Stimulated activated CD4-positive, alpha-beta T cell treated with anti-CD3 and anti-CD28 coated beads, TNF-alpha, amount 100 ng/mL, for 1 hour (primary cell): ENCODE results near the gene HOXB3.

Source experiments
- DNase-seq, 3 donors: peaks; one replicate each; pipeline ENCODE4 v3.0.0-alpha.2; 2020; ENCODE audit warnings: low read depth in 3 of 3, low spot score in 1 of 3

Gene HOXB3

DNA sequence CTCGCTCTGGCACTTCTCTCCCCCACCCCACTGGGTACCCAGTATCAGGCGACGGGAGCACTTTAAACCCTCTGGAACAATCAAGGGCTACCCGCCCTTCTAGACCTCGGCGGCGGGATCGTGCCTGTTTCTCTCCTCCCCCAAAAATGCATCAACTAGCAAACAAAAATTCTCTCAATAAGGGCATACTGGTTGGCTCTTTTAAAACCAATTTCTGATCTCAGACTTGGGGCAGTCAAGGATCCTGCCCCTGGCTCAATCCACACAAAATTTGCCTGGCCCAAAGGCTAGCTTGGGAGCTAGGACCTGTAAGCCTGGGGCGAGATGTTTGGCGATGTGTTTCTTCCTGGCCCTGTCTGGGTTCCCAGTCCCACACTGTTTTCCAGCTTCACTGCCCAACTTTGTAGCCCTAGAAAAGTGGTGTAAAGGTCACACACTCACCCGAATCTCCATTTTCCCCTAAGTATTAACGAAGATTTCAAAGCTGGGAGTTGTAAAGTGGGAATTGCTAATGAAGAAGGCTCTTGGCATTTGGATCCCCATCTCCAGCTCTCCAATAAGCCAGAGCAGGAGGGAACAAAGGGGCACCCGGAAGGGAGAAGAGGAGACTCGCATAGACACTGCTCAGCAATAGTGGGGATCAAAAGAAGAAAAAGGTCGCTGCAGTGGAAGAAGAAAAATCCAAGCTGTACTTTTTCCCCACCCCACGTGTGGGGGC is 30.8 kb downstream of the HOXB3 start:
- no peak for DNase-seq

DNA sequence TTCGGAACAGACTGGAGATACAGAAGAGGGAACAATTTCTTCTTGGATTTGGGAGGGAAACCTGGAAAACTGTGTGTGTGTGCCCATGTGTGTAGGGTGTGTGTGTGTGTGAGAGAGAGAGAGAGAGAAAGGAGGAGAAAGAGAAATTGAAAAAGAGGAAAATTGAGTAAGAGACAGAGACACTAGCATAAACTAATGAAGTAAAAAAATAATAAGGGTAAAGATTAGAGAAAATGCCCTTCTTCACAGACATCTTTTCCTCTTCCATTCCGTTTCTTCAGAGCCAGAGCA is 31.3 kb downstream of the HOXB3 start:
- DNase-seq = no peak

DNA sequence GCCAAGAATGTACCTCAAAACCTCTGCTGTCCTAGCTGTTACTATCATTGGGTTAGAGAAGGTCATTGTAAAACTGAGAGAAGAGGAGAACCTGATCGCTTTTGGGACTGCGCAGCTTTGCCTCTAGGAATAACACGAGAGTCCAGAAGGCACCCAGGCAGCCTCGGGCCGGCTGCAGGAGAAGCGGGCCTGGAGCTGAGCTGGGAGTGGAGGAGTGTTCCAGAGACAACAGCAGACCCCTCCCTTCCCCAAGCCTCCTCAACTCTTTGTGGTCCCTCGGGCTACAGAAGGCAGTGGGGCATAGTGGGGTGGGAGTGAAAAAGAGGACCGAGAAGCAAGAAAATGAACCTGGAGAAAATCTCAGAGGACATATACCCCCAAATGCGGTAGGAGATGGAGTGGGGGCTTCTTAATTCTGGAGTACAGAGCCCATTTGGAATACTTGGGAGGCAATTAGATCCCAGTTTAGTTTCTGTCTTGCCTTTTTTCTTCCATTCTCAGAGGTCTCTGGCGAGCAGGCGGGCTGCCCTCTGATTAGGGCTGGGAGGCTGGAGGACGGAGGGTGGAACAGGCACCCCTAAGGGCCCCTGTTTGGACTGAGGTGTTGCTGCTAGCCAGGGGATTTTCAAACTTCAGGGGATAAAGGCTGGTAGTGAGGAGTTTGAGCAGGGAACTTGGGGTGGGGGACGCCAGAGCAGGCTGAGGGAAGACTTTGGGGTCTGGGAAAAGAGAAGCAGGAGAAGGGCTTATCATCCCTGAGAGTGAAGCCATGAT is 31.8 kb downstream of the HOXB3 start:
- DNase-seq = no peak

DNA sequence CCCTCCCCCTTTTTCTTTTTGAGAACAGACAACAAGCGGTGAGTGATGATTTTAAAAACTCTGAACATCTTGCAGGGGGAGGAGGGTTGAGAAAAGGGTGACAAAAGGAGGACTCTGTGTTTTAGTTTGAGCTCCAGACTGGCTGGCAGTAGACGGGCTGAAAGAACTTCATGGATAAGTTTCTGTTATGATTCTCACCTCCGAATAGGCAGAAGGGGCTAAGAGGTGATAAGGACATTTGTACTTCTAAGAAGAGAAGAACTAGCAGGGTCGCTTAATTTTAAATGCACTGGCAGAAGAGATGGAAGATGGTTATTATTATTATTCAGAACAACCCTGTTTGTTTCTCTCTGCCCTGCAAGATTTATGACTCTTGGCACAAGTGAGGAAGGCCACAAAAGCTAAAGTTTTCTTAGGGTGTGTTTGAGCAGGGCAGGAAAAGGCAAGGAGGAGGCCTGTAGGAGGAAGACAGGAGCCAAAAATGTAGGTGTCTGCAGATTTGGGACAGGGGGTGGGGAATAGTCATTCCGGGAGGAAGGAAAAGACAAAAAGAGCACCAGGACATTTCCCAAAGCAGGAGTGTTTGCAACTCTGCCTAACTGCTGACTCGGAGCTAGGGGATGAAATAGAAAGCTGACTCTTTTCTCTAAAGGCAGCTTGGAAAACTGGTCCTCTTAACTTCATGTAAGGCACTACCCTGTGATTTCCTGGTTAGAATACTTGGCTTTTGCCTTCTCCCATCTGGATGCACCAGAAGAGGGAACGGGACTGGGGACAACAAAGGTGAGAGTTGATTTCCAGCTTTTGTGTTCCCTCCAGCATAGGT is 33.3 kb downstream of the HOXB3 start:
- no peak for DNase-seq

DNA sequence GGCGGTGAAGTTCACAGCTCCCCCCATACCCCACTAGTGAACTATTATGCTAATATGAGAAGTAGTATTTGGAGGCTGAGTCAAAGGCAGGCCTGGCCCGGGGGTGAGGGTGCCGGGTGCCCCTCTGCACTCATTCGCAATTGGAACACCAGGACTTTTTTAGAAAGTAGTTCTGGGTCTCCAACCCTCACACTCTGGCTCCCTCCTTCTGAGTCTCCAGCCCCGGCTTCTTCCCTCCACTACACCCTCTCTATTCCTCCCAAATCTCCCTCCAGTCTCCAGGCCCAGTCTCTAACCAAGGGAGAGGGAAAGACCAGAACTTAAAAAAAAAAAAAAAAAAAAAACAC is 33.8 kb downstream of the HOXB3 start:
- no peak for DNase-seq

DNA sequence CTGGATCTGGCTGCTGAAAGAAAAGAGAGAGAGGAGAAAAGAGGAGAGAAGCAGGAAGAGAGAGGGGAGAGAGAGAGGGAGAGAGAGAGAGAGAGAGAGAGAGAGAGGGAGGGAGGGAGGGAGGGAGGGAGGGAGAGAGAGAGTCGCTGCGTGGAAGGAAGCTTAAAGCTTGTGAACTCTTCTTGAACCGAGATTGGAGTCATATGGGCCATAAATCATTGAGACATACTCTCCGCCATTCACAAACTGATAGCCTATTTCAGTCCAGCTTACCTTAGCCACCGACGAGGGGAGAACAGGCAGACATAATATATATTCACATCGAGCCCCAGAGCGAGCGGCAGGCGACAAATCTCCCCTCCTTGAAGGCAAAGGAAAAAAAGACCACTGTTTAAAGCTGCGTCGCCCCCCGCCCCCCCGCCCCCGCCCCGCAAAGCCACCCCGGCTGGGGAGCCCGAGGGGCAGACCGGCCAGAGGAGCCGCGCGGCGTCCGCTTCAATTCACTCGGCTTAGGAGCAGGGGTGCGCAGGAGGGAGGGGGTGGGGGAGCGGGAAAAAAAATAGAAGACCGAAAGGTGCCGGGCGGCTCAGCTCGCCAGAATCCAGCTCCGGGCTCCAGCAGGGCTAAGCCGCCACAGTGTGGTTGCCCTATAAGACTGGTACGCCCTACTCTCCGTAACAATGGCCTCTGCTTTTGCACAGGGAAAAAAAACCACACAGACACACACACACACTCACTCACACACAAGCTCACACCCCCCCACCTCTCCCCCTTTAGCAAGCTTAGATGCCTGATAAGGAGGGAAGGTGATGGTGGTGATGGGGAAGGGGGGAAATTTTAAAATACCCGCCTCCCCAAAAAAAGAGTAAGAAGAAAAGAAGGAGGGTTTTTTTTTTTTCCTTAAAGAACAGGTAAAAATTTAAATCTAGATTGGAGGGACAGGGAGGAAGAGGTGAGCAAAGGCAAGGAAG is 34.5 kb downstream of the HOXB3 start:
- DNase-seq = no peak

DNA sequence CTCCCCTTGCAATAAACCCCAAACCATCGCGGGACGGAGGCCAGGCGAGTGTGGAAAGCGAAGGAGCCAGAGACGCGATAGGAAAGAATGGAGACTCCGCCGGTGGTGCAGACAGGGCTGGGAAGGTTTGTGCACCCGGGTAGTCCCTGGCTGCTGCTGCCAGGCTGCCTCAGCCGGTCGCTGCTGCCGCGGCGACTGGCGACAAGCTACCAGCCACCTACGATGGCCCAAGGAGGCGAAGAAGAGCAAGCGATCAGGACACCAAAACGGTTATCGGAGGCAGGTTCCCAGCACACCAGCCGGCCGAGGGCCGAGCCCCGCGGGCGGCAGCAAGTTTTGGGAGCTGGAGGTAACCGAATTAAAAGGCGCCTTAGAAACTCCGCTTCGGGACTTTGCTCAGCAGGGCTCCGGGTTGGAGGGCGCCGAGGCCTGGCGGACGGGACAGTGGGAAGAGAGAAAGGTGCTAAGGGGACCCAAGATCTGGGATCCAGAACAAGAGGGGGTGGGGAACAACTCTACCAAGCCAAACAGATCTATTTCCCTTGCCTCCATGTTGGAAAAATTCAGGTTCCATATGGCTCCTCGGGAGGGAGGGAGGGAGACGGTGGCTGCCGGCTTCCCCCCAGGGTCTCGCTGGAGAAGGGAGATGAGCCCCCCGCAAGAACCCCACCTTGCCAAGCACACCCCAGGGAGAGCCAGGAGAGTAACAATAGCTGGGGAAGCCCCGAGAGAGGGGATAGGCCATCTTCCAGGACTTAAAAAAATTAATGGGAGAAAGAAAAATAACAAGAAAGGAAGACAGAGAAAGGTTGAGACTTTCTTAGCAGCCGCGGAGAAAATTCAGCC is 35.4 kb downstream of the HOXB3 start:
- no peak for DNase-seq

DNA sequence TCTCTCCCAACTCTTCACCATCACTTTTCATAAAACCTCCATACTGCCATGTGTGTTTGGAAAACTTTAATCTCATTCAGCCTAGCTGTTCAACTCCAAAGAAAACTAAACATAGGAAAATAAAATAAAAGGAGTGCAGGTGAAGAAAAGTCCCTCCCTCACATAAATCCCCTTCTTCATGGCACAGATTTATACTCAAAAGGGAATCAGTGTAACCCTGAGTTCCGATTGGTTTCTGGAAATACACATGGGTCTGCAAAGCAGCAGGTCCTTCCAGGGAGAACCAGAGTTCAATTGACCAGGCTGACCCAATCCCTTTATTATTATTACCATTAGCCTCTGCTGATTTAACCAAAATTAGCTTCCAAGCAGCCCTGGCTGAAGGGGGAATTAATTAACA is 36.2 kb downstream of the HOXB3 start:
- no peak for DNase-seq

DNA sequence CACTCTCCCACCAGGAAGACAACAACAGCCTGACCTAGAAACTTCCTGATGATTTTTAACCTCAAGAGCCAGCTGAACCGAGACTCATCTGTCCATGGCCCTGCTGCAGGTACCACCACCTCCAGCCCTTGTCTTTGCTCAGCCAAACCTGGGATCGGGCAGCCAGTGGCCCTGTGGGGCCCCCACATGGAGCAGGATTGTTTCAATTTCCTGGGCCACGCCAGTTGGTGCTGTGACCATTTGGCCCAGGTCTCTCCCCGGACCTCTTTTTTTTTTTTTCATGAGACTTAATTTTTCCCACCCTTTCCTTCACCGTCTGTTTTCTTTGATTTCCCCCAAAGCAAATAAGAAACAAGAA is 36.9 kb downstream of the HOXB3 start:
- DNase-seq = no peak

DNA sequence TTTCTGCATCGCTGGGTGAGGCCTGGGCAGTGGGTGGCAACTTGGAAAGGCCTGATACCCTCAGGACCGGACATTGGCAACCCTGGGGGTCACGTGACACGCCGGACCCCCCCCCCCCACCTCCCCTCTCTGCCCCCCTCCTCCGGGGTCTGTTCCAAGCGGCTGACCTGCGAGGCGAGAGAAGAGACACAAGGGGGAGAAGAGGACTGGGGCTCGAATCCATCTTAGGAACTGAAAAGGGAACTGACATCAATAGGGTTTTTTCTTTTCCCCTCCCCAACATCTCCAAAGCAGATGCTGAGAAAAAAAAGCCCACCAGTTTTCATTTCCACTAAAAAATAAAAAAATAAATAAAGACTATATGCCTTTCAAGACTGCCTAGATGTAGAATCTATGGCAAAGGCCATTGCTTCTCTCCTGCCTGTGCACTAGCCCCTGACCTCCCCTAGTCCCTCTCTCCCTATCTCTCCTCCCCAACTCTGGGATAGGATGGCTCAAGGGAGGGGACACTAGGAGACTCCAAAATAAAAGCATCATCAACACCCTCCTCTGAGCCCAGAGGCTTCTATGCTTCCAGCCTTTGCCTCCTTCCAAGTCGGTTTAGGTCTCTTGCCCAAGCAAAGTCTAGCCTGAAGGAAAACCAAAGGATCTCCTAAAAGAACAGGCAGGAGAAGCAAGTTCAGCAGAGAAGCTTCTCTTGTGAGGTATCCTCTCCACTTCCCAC is 37.4 kb downstream of the HOXB3 start:
- DNase-seq = no peak

DNA sequence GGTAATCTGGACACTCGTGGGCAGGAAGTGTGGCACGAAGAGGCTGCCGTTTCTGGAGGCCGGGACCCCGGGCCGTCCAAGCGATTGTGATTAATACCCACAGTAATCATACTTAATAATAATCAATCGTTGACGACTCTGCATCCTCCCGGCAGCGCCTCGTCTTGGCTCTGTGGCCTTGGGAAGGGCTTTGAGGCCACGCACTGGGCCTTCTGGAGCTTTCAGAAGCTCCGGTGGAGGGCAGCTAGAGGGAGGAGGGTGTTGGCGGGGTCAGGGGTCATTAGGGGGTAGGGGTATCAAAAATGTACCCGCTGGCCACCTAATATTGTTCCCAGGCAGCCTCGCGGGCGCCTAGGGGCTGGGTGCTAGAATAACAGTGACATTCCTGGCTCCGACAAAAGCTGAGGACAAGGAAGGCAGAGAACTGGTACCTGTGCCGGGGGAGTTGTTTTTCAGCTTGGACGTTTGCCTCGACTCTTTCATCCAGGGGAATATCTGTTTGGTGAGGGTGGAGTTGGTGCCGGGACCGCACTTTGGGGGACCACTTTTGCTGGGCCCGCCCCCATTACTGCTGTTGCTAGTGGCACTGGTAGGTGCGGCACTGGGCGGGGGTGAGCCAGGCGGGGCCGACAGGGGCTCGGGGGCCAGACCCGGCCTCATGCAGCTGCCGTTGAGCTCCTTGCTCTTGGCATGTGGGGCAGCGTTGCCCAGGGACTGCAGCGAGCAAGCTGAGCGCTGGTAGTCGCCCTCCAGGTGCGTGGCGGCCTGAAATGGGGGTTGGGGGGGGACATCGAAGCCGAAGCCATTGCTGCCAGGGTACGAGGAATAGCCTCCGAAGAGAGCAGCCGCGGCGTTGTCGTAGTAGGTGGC is 38.2 kb downstream of the HOXB3 start:
- DNase-seq = no peak

DNA sequence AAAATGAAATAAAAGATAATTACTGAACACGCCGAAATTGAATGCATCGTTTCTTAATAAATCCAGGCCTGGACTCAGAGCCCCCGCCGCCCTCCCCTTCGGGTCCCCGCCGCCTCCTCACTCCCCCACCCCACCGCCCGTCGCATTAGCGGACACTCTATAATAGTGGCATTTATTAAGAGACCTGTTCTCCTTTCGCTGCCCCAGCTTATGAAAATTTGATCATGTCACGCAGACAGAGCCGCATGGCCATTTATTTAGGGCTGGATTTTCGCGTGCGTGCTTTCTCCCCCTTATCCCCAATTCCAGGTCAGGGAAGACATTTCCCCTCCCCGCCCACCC is 38.9 kb downstream of the HOXB3 start:
- no peak for DNase-seq

DNA sequence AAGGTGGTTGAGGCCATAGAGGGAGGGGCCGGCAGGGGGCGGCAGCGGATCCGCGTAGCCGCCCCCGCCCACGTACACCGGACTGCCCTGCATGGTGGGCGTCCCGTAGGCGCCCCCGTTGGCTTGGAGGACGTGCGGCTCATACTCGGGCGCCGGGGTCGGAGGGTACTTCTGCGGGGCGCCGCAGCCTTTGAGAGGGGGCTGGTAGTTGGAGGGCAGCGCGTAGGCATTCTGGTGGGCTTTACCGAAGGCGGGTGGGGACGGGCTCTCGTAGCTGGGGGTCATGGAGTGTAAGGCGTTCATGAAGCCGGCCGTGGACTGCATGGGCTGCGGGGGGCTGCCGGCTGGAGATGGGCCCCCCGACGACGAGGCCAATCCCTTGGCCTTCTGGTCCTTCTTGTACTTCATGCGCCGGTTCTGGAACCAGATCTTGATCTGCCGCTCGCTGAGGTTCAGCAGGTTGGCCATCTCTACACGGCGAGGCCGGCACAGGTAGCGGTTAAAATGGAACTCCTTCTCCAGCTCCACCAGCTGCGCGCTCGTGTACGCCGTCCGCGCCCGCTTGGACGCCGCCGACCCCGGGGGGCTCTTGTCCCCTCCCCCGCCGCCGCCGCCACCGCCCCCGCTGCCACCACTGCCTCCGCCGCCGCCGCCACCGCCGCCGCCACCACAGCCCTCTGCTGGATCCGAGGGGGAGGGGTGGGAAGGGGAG is 39.4 kb downstream of the HOXB3 start:
- DNase-seq = no peak

DNA sequence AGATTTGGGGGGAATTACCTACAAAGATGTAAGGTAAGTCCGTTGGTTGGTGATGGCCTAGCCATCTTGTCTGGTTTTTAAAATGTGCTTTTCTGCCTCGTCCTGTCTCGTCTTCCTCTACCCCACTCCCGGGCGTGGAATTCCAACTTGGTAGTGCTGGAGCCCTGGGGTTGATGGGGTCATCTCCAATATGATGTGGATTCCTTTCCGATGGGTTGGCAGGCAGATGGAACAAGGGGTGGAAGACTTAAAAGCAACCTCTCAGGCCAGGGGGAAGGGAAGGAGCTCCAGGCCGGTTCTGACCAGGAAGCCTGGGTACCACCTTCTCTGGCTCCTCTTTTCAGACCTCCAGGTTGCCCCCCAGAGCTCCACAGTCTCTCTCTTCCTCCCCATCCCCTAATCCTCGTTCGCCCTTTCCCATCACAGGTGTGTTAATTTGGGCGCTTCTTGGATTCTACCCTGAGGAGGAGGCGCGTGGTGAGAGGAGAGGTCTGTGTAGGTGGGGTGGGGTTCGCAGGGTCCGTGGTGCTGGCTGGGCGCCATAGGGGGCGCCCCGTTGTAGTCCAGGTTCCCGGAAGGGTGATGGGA is 40.0 kb downstream of the HOXB3 start:
- DNase-seq = no peak

DNA sequence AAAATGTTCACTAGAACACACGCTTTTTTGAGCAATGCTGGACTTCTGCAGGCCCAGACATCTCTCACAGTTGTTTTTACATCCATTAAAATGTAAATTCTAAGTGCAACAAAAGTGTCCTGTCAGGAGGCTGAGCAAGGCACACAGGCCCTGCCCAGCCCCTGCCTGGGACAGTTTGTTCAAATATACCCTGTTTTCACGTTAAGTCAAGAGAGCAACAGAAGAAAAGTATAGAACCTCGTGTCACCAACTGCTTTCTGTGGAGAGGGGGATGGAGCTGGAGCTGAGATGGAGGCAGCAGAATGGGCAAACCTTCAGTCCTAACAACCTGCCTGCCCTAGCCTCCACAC is 40.8 kb downstream of the HOXB3 start:
- DNase-seq = no peak

DNA sequence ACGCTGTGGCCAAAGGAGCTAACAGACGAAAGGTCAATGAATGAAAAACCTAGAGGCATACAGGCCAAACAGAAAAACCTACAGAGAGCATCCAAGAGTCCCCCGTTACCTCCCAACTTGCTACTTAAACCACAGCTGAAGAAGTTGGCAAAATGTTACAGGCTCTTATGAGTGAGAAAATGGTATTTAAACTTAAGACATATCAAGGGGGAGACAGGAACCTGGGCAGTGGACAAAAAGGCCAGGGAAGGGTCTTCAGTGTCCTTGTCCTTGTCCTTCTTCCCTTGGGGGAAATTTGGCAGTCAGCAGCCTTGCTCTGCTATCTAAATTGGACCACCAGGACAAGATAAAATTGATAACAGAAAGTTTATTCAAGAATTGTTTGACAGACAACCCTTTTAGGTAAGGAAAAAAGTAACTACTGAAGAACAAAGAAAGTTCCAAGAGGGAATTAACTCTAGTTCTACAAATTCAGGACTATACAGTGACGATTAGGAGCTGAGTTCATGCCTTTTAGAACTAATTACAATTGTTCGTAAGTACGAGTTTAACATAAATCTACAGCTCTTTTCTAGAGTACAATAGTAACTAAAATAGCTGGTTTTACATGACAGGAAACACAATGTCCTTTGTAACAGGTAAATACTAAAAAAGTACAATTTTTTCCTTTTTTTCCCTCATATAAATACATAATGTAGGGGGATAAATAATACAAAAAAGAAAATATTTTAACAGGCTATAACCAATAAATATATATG is 41.3 kb downstream of the HOXB3 start:
- DNase-seq = no peak

DNA sequence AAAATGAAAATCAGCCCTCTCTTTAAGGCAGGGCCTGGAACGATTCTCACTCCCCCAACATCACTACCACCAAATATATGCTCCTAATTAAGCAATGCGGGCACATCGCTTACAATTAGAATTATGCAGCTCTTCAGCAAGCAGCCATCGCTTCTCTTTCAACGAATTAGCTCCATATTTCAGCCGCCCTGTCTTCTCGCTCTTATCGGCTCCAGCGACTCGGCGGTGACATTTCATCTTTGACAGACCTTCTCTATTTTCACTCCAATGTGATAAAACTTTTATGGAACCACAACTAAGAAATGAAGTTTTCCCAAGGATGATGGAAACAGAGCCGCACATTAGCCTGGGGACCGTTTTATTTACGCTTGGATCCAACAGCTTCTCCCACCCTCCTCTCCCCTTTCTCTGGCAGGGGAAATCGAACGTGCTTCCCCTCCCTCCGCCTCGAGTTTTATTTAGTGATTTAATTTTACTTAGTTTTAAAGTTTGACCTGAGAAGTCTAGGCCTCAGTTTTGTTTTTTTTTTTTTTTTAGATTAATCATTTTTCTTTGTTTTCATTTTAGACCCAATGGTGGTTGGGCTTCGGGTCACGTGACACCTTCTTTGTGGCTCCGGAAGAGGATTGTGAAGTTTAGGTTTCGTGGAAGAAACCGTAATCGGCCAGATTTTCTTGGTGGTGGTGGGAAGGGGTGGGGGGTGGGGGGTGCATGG is 42.1 kb downstream of the HOXB3 start:
- no peak for DNase-seq
